Activated T-cell treated with anti-CD3 and anti-CD28 coated beads for 4 hours (primary cell): ENCODE data around the gene RND2.
"Not testable (repeated sequence)": the region's sequence is repeated elsewhere in the genome, so short reads cannot be mapped to it uniquely, and the experiment has no call there.

Experiments used
- DNase-seq: peaks from one replicate; pipeline ENCODE4 v3.0.0-alpha.2; 2020

The RND2 gene

GRCh38 chr17:43027091-43028032 lies 2.3 kb downstream of the RND2 start:
- no peak for DNase-seq

GRCh38 chr17:43028221-43028861 lies 3.3 kb downstream of the RND2 start:
- DNase-seq, result no peak

GRCh38 chr17:43030137-43030767 lies 5.2 kb downstream of the RND2 start:
- DNase-seq, result no peak

- DNase-seq, result no peak
Measured at GRCh38 chr17:43031666-43032065, 6.6 kb downstream of the RND2 start.

- no peak for DNase-seq
Measured at GRCh38 chr17:43033948-43034881, 9.2 kb downstream of the RND2 start.

- DNase-seq, result no peak
Measured at GRCh38 chr17:43034894-43035293, 9.9 kb downstream of the RND2 start.

GRCh38 chr17:43039646-43040045 lies 14.6 kb downstream of the RND2 start:
- no peak for DNase-seq

- DNase-seq, result no peak
Measured at GRCh38 chr17:43040655-43041054, 15.6 kb downstream of the RND2 start.

- no peak for DNase-seq
Measured at GRCh38 chr17:43042025-43042628, 17.1 kb downstream of the RND2 start.

- DNase-seq, result no peak
Measured at GRCh38 chr17:43043307-43043706, 18.3 kb downstream of the RND2 start.

- DNase-seq, result no peak
Measured at GRCh38 chr17:43044024-43044423, 19.0 kb downstream of the RND2 start.

- no peak for DNase-seq
Measured at GRCh38 chr17:43051969-43052368, 26.9 kb downstream of the RND2 start.

- DNase-seq, result not testable (repeated sequence)
Measured at GRCh38 chr17:43053008-43053407, 28.0 kb downstream of the RND2 start.

- no peak for DNase-seq
Measured at GRCh38 chr17:43056051-43056450, 31.0 kb downstream of the RND2 start.

- no peak for DNase-seq
Measured at GRCh38 chr17:43062984-43063638, 38.1 kb downstream of the RND2 start.

- DNase-seq, result no peak
Measured at GRCh38 chr17:43068570-43069367, 43.7 kb downstream of the RND2 start.

GRCh38 chr17:43069368-43069898 lies 44.4 kb downstream of the RND2 start:
- no peak for DNase-seq

GRCh38 chr17:43070257-43070656 lies 45.2 kb downstream of the RND2 start:
- DNase-seq, result no peak

GRCh38 chr17:43070872-43071271 lies 45.8 kb downstream of the RND2 start:
- DNase-seq, result no peak

GRCh38 chr17:43074869-43075268 lies 49.8 kb downstream of the RND2 start:
- DNase-seq, result no peak
